WTC11 (cell line): Measurements from ENCODE around the gene ECT2L. TPM values are rescaled to one million over a fixed set of nuclear protein-coding genes. Genes with fewer than 3 reads are reported as not detected.

ENCODE experiments used
- ATAC-seq: fragments of 200-7000 bp; cut with Tn5 transposase; 2 replicates; pipeline ENCODE4 v1.10.0; 2021; ENCODE audit warnings: mild to moderate bottlenecking, moderate library complexity
- CTCF ChIA-PET: fragments of 300-600 bp; sonication (Branson Sonifier 250); formaldehyde crosslinking; loops from one replicate; lab custom pipeline; 2021; ENCODE audit warnings: antibody characterized with exemption; lab: Charles Lee
- POLR2A ChIA-PET: fragments of 350-600 bp; sonication (Branson Sonifier 250); formaldehyde crosslinking; loops from one replicate; lab custom pipeline; 2021; ENCODE audit warnings: antibody characterized with exemption; lab: Charles Lee
- DNase-seq: peaks from one replicate; pipeline ENCODE4 v3.0.0; 2021; ENCODE audit warnings: low spot score
- H3K27ac Mint-ChIP-seq: 2 replicates; pipeline ENCODE4 v1.8.0; 2021; ENCODE audit warnings: mixed read lengths
- H3K27me3 Mint-ChIP-seq: 2 replicates; pipeline ENCODE4 v1.8.0; 2021; ENCODE audit warnings: low read depth, mild to moderate bottlenecking, moderate library complexity, mixed read lengths
- H3K36me3 Mint-ChIP-seq: 2 replicates; pipeline ENCODE4 v1.8.0; 2021; ENCODE audit warnings: mixed read lengths
- H3K4me1 Mint-ChIP-seq: 2 replicates; pipeline ENCODE4 v1.8.0; 2022; ENCODE audit warnings: mixed read lengths
- H3K4me3 Mint-ChIP-seq: 2 replicates; pipeline ENCODE4 v1.8.0; 2021; ENCODE audit warnings: mild to moderate bottlenecking, moderate library complexity, mixed read lengths
- H3K9me3 Mint-ChIP-seq: 2 replicates; pipeline ENCODE4 v1.8.0; 2021; ENCODE audit warnings: mixed read lengths
- CTCF ChIP-seq: fragments of 200-600 bp; IDR thresholded peaks from 2 replicates; pipeline ENCODE4 v1.8.0; 2022; ENCODE audit warnings: antibody characterized with exemption
- FOXJ3 ChIP-seq: sonication (generic); formaldehyde crosslinking; IDR thresholded peaks from 2 replicates; pipeline ENCODE4 v1.9.0; 2021; ENCODE audit warnings: missing genetic modification reagents, mild to moderate bottlenecking, borderline replicate concordance
- FOXK1 ChIP-seq: sonication (generic); formaldehyde crosslinking; IDR thresholded peaks from 2 replicates; pipeline ENCODE4 v1.8.0; 2022; ENCODE audit warnings: mild to moderate bottlenecking, moderate library complexity, missing genetic modification reagents
- IRF2 ChIP-seq: sonication (generic); formaldehyde crosslinking; IDR thresholded peaks from 2 replicates; pipeline ENCODE4 v1.8.0; 2022; ENCODE audit warnings: low read depth, missing genetic modification reagents, borderline replicate concordance
- JAZF1 ChIP-seq: fragments of 250-450 bp; sonication (Bioruptor Pico); IDR thresholded peaks from 2 replicates; pipeline ENCODE4 v1.9.0; 2021; ENCODE audit warnings: moderate library complexity, mild to moderate bottlenecking, inconsistent platforms
- KAT7 ChIP-seq: sonication (generic); formaldehyde crosslinking; IDR thresholded peaks from 2 replicates; pipeline ENCODE4 v1.8.1; 2023; ENCODE audit warnings: missing genetic modification reagents, mild to moderate bottlenecking, borderline replicate concordance
- MAX ChIP-seq: sonication (generic); formaldehyde crosslinking; IDR thresholded peaks from 2 replicates; pipeline ENCODE4 v1.8.0; 2022; ENCODE audit warnings: mild to moderate bottlenecking, missing genetic modification reagents
- NFE2L1 ChIP-seq: sonication (generic); formaldehyde crosslinking; IDR thresholded peaks from 2 replicates; pipeline ENCODE4 v1.8.1; 2023; ENCODE audit warnings: missing genetic modification reagents
- NFYB ChIP-seq: sonication (generic); formaldehyde crosslinking; conservative IDR thresholded peaks from 2 replicates; pipeline ENCODE4 v1.8.0; 2022; ENCODE audit warnings: low read depth, missing genetic modification reagents
- NR3C1 ChIP-seq: sonication (generic); formaldehyde crosslinking; conservative IDR thresholded peaks from 2 replicates; pipeline ENCODE4 v1.8.1; 2023; ENCODE audit warnings: low read depth, mild to moderate bottlenecking, missing genetic modification reagents
- SMAD4 ChIP-seq: sonication (generic); formaldehyde crosslinking; IDR thresholded peaks from 2 replicates; pipeline ENCODE4 v1.8.0; 2022; ENCODE audit warnings: mild to moderate bottlenecking, missing genetic modification reagents
- ZMAT4 ChIP-seq: fragments of 250-450 bp; sonication (Bioruptor Pico); IDR thresholded peaks from 2 replicates; pipeline ENCODE4 v1.9.0; 2021; ENCODE audit warnings: mild to moderate bottlenecking
- ZNF138 ChIP-seq: sonication (generic); formaldehyde crosslinking; conservative IDR thresholded peaks from 2 replicates; pipeline ENCODE4 v1.8.1; 2022; ENCODE audit warnings: mild to moderate bottlenecking, moderate library complexity, missing genetic modification reagents
- ZNF396 ChIP-seq: fragments of 250-450 bp; sonication (Bioruptor Pico); IDR thresholded peaks from 2 replicates; pipeline ENCODE4 v1.8.0; 2021; ENCODE audit warnings: mild to moderate bottlenecking, moderate library complexity, borderline replicate concordance
- total RNA-seq: library from RNA; stranded (reverse); gene quantifications from 3 replicates; pipeline ENCODE4 v1.2.3, GENCODE V29; 2021
- TF ChIP-seq, protein P1 (sequence below): fragments of 250-450 bp; sonication (Bioruptor Pico); conservative IDR thresholded peaks from 2 replicates; pipeline ENCODE4 v1.9.0; 2021; ENCODE audit warnings: mild to moderate bottlenecking
- TF ChIP-seq, protein P2 (sequence below): sonication (generic); formaldehyde crosslinking; IDR thresholded peaks from 2 replicates; pipeline ENCODE4 v1.8.0; 2023; ENCODE audit warnings: missing genetic modification reagents, mild to moderate bottlenecking, borderline replicate concordance
- TF ChIP-seq, protein P3 (sequence below): sonication (generic); formaldehyde crosslinking; conservative IDR thresholded peaks from 2 replicates; pipeline ENCODE4 v1.8.1; 2023; ENCODE audit warnings: mild to moderate bottlenecking, low read depth, missing genetic modification reagents, moderate library complexity
- TF ChIP-seq, protein P4 (sequence below): sonication (generic); formaldehyde crosslinking; IDR thresholded peaks from 2 replicates; pipeline ENCODE4 v1.8.0; 2022; ENCODE audit warnings: missing genetic modification reagents
- TF ChIP-seq, protein P5 (sequence below): fragments of 250-450 bp; sonication (Bioruptor Pico); IDR thresholded peaks from 2 replicates; pipeline ENCODE4 v2.1.2; 2022; ENCODE audit warnings: mild to moderate bottlenecking, moderate library complexity

Gene ECT2L
- total RNA-seq, 1 experiment from 2014 or later: not detected

- TF ChIP-seq, protein P1, sequence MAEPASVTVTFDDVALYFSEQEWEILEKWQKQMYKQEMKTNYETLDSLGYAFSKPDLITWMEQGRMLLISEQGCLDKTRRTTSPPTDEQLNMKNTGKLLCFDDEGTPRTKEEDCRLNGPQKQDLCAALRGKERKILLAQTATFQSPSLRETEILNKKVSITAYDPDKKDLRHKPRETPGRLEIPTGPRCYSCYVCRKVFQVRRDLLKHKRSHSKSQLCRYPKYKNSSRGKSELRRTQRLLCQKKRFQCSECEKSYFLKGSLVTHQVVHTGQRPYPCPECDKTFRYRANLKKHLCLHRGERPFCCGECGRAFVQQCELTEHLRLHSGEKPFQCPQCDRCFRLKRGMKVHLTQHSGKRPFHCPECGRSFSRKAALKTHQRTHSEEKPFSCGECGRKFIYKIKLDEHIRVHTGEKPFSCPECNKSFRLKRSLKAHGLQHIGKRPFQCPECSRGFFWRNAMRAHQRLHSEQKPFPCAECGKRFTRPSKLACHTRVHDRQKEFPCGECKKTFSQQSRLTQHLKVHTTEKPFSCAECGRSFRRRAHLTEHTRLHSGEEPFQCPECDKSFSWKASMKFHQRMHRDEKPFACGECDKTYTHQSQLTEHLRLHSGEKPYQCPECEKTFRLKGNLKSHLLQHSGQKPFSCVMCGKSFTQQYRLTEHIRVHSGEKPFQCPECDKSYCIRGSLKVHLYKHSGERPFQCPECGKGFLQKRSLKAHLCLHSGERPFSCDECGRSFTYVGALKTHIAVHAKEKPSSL: no peak
- TF ChIP-seq, protein P2, sequence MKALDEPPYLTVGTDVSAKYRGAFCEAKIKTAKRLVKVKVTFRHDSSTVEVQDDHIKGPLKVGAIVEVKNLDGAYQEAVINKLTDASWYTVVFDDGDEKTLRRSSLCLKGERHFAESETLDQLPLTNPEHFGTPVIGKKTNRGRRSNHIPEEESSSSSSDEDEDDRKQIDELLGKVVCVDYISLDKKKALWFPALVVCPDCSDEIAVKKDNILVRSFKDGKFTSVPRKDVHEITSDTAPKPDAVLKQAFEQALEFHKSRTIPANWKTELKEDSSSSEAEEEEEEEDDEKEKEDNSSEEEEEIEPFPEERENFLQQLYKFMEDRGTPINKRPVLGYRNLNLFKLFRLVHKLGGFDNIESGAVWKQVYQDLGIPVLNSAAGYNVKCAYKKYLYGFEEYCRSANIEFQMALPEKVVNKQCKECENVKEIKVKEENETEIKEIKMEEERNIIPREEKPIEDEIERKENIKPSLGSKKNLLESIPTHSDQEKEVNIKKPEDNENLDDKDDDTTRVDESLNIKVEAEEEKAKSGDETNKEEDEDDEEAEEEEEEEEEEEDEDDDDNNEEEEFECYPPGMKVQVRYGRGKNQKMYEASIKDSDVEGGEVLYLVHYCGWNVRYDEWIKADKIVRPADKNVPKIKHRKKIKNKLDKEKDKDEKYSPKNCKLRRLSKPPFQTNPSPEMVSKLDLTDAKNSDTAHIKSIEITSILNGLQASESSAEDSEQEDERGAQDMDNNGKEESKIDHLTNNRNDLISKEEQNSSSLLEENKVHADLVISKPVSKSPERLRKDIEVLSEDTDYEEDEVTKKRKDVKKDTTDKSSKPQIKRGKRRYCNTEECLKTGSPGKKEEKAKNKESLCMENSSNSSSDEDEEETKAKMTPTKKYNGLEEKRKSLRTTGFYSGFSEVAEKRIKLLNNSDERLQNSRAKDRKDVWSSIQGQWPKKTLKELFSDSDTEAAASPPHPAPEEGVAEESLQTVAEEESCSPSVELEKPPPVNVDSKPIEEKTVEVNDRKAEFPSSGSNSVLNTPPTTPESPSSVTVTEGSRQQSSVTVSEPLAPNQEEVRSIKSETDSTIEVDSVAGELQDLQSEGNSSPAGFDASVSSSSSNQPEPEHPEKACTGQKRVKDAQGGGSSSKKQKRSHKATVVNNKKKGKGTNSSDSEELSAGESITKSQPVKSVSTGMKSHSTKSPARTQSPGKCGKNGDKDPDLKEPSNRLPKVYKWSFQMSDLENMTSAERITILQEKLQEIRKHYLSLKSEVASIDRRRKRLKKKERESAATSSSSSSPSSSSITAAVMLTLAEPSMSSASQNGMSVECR (CRISPR knock-in tag): no peak
- no peak for TF ChIP-seq IRF2 (CRISPR knock-in tag)
Measured at GRCh38 chr6:138844192-138844591, 48.3 kb downstream of the ECT2L start (continued).

DNA sequence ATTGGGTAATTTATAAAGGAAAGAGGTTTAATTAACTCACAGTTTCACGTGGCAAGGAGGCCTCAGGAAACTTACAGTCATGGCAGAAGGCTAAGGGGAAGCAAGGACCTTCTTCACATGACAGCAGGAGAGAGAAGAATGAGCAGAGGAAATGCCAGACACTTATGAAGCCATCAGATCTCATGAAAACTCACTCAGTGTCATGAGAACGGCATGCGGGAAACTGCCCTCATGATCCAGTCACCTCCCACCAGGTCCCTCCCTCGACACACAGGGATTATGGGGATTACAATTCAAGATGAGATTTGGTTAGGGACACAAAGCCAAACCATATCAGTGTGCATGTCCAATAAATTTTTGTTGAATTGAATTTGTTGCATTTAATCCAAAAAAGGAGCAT is 52.0 kb downstream of the ECT2L start:
- ChIA-PET CTCF (no interaction called here), POLR2A (interaction anchor here (0.6 kb wide), 1 partner anchor 18 kb away, joined by 3 read pairs; no protein-coding TSS in a partner anchor)
- Mint-ChIP-seq H3K9me3 (no peaks in the 10 kb centered on the region), H3K27ac (peak overlapping the region; percentile 41; the same call in 1 of the 2 replicates), H3K27me3 (no peaks in the 10 kb centered on the region), H3K4me3 (no peak overlapping the region), H3K4me1 (peaks cover 7% of the 10 kb centered on the region), H3K36me3 (no peaks in the 10 kb centered on the region)
- ATAC-seq: no peak
- no peak for DNase-seq
- TF ChIP-seq FOXK1 (CRISPR knock-in tag): no peak
- TF ChIP-seq, protein P3, sequence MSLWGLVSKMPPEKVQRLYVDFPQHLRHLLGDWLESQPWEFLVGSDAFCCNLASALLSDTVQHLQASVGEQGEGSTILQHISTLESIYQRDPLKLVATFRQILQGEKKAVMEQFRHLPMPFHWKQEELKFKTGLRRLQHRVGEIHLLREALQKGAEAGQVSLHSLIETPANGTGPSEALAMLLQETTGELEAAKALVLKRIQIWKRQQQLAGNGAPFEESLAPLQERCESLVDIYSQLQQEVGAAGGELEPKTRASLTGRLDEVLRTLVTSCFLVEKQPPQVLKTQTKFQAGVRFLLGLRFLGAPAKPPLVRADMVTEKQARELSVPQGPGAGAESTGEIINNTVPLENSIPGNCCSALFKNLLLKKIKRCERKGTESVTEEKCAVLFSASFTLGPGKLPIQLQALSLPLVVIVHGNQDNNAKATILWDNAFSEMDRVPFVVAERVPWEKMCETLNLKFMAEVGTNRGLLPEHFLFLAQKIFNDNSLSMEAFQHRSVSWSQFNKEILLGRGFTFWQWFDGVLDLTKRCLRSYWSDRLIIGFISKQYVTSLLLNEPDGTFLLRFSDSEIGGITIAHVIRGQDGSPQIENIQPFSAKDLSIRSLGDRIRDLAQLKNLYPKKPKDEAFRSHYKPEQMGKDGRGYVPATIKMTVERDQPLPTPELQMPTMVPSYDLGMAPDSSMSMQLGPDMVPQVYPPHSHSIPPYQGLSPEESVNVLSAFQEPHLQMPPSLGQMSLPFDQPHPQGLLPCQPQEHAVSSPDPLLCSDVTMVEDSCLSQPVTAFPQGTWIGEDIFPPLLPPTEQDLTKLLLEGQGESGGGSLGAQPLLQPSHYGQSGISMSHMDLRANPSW (CRISPR knock-in tag): no peak
- TF ChIP-seq ZNF138 (CRISPR knock-in tag): no peak
- TF ChIP-seq, protein P4, sequence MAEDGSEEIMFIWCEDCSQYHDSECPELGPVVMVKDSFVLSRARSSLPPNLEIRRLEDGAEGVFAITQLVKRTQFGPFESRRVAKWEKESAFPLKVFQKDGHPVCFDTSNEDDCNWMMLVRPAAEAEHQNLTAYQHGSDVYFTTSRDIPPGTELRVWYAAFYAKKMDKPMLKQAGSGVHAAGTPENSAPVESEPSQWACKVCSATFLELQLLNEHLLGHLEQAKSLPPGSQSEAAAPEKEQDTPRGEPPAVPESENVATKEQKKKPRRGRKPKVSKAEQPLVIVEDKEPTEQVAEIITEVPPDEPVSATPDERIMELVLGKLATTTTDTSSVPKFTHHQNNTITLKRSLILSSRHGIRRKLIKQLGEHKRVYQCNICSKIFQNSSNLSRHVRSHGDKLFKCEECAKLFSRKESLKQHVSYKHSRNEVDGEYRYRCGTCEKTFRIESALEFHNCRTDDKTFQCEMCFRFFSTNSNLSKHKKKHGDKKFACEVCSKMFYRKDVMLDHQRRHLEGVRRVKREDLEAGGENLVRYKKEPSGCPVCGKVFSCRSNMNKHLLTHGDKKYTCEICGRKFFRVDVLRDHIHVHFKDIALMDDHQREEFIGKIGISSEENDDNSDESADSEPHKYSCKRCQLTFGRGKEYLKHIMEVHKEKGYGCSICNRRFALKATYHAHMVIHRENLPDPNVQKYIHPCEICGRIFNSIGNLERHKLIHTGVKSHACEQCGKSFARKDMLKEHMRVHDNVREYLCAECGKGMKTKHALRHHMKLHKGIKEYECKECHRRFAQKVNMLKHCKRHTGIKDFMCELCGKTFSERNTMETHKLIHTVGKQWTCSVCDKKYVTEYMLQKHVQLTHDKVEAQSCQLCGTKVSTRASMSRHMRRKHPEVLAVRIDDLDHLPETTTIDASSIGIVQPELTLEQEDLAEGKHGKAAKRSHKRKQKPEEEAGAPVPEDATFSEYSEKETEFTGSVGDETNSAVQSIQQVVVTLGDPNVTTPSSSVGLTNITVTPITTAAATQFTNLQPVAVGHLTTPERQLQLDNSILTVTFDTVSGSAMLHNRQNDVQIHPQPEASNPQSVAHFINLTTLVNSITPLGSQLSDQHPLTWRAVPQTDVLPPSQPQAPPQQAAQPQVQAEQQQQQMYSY (CRISPR knock-in tag): no peak
- no peak for TF ChIP-seq IRF2 (CRISPR knock-in tag)
- TF ChIP-seq, protein P5, sequence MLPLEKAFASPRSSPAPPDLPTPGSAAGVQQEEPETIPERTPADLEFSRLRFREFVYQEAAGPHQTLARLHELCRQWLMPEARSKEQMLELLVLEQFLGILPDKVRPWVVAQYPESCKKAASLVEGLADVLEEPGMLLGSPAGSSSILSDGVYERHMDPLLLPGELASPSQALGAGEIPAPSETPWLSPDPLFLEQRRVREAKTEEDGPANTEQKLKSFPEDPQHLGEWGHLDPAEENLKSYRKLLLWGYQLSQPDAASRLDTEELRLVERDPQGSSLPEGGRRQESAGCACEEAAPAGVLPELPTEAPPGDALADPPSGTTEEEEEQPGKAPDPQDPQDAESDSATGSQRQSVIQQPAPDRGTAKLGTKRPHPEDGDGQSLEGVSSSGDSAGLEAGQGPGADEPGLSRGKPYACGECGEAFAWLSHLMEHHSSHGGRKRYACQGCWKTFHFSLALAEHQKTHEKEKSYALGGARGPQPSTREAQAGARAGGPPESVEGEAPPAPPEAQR: no peak
- TF ChIP-seq NR3C1 (CRISPR knock-in tag): no peak
- TF ChIP-seq KAT7 (CRISPR knock-in tag): no peak
- no peak for TF ChIP-seq MAX (CRISPR knock-in tag)
- TF ChIP-seq SMAD4: no peak
- TF ChIP-seq NFE2L1: no peak
- TF ChIP-seq NFYB (CRISPR knock-in tag): no peak
- no peak for TF ChIP-seq FOXJ3 (CRISPR knock-in tag)
- no peak for TF ChIP-seq ZNF396 (CRISPR knock-in tag)
- TF ChIP-seq JAZF1 (CRISPR knock-in tag): no peak
- TF ChIP-seq CTCF: no peak
- TF ChIP-seq ZMAT4: no peak
